Endothelial cell of umbilical vein (primary cell): ENCODE data around the gene SMNDC1. TPM values are rescaled to one million over a fixed set of nuclear protein-coding genes. Genes with fewer than 3 reads are reported as not detected.

Experiments
- BruUV-seq: library from RNA; stranded (reverse); fragments of 400-500 nt; replicated peaks from 2 replicates; lab custom pipeline; 2021; lab: Mats Ljungman, UMichigan
- CTCF ChIA-PET: fragments of 300-600, 350-600 bp; sonication (Branson Sonifier 250); formaldehyde crosslinking; loops from one replicate; lab custom pipeline; 2021; ENCODE audit warnings: antibody characterized with exemption, inconsistent platforms; lab: Charles Lee
- POLR2A ChIA-PET: fragments of 300-600, 350-600 bp; sonication (Branson Sonifier 250); formaldehyde crosslinking; loops from one replicate; lab custom pipeline; 2021; ENCODE audit warnings: antibody characterized with exemption, inconsistent platforms; lab: Charles Lee
- DNase-seq: peaks from one replicate; pipeline ENCODE4 v3.0.0-alpha.2; 2011; ENCODE audit warnings: low read depth, low spot score
- FAIRE-seq: peaks from 2 replicates; lab custom pipeline; 2011; peaks lifted over from hg19 to GRCh38; lab: Jason Lieb, UNC
- H2AFZ ChIP-seq: 2 replicates; pipeline ENCODE4 v1.6.0; 2012; ENCODE audit warnings: low read depth, low read length, control low read depth, inconsistent platforms
- H3K27ac ChIP-seq: 2 replicates; pipeline ENCODE4 v1.5.1; 2011; ENCODE audit warnings: low read depth, mild to moderate bottlenecking, control low read depth, low read length, moderate library complexity; ENCODE audit not compliant: insufficient read depth
- H3K27me3 ChIP-seq, 2 experiments: 2 replicates each; pipeline versions ENCODE4 v1.6.0 to v1.6.1; 2011; ENCODE audit warnings: low read length in 2 of 2, mixed read lengths in 1 of 2; ENCODE audit not compliant: control insufficient read depth in 2 of 2, insufficient read depth in 2 of 2
- H3K36me3 ChIP-seq, 2 experiments: 2 replicates in 1 of 2; 3 replicates in 1 of 2; pipeline ENCODE4 v1.5.1; 2011; ENCODE audit warnings: low read length in 2 of 2, mild to moderate bottlenecking in 1 of 2, moderate library complexity in 1 of 2; ENCODE audit not compliant: control insufficient read depth in 2 of 2, insufficient read depth in 2 of 2; ENCODE audit errors: extremely low read depth in 1 of 2
- H3K4me1 ChIP-seq: 3 replicates; pipeline ENCODE4 v1.5.1; 2011; ENCODE audit warnings: mild to moderate bottlenecking, low read length; ENCODE audit not compliant: control insufficient read depth, insufficient read depth; ENCODE audit errors: extremely low read depth
- H3K4me2 ChIP-seq: 2 replicates; pipeline ENCODE4 v1.6.1; 2011; ENCODE audit warnings: low read length, control low read depth, mixed read lengths; ENCODE audit not compliant: insufficient read depth
- H3K4me3 ChIP-seq, 3 experiments: fragments of 200-600 bp in 1 of 3; sonication (generic), shearing (Covaris generic) in 1 of 3; replicated peaks in 1 of 3; 2 replicates each; pipeline ENCODE4 v1.5.1; 2011 to 2016; ENCODE audit warnings: control low read depth in 3 of 3, low read length in 3 of 3, mild to moderate bottlenecking in 2 of 3, inconsistent platforms in 1 of 3, low read depth in 1 of 3, moderate library complexity in 1 of 3; ENCODE audit not compliant: insufficient read depth in 1 of 3
- H3K79me2 ChIP-seq: 2 replicates; pipeline ENCODE4 v1.6.0; 2012; ENCODE audit warnings: low read length, inconsistent platforms; ENCODE audit not compliant: control insufficient read depth, insufficient read depth
- H3K9ac ChIP-seq: replicated peaks from 2 replicates; pipeline ENCODE3; 2011; ENCODE audit warnings: low read length, control low read depth; ENCODE audit not compliant: insufficient read depth; ENCODE audit errors: extremely low read depth
- H3K9me1 ChIP-seq: replicated peaks from 3 replicates; pipeline ENCODE4 v1.6.0; 2011; ENCODE audit warnings: mild to moderate bottlenecking, low read length; ENCODE audit not compliant: control insufficient read depth, insufficient read depth; ENCODE audit errors: extremely low read depth
- H3K9me3 ChIP-seq: replicated peaks from 2 replicates; pipeline ENCODE4 v1.5.1; 2012; ENCODE audit warnings: low read length, inconsistent platforms; ENCODE audit not compliant: control insufficient read depth, insufficient read depth
- H4K20me1 ChIP-seq: replicated peaks from 2 replicates; pipeline ENCODE3; 2011; ENCODE audit warnings: mild to moderate bottlenecking, low read length; ENCODE audit not compliant: control insufficient read depth, insufficient read depth; ENCODE audit errors: extremely low read depth
- EZH2 ChIP-seq: IDR thresholded peaks from 2 replicates; pipeline ENCODE4 v1.6.1; 2012; ENCODE audit warnings: borderline replicate concordance, low read depth, mild to moderate bottlenecking, moderate library complexity, low read length, inconsistent platforms; ENCODE audit not compliant: severe bottlenecking
- FOS ChIP-seq: IDR thresholded peaks from 2 replicates; pipeline ENCODE4 v1.6.1; 2011; ENCODE audit warnings: mild to moderate bottlenecking, low read length, moderate library complexity, borderline replicate concordance; ENCODE audit not compliant: insufficient read depth
- GATA2 ChIP-seq: IDR thresholded peaks from 2 replicates; pipeline ENCODE4 v1.7.0; 2011; ENCODE audit warnings: low read depth, mild to moderate bottlenecking, moderate library complexity, mixed read lengths, low read length; ENCODE audit not compliant: insufficient read length, insufficient read depth
- JUN ChIP-seq: IDR thresholded peaks from 2 replicates; pipeline ENCODE4 v1.6.1; 2011; ENCODE audit warnings: borderline replicate concordance, low read depth; ENCODE audit not compliant: insufficient read length, insufficient read depth
- MYC ChIP-seq: IDR thresholded peaks from one replicate; pipeline ENCODE4 v1.6.1; 2011; ENCODE audit warnings: mild to moderate bottlenecking, low read depth, low read length
- POLR2A ChIP-seq: IDR thresholded peaks from 2 replicates; pipeline ENCODE4 v1.6.1; 2012; ENCODE audit warnings: low read depth, mild to moderate bottlenecking, control low read depth, low read length
- POLR2AphosphoS5 ChIP-seq: IDR thresholded peaks from 2 replicates; pipeline ENCODE4 v1.6.1; 2012; ENCODE audit warnings: low read depth, mild to moderate bottlenecking, control low read depth, low read length, moderate library complexity; ENCODE audit not compliant: insufficient read depth
- dilution Hi-C: fragments of 300-500 bp; cut with MboI; formaldehyde crosslinking; loops from one replicate; pipeline ENCODE4 v1.15.0; 2019; ENCODE audit warnings: low sequenced_read_pairs; ENCODE audit not compliant: extremely low pct_ligation_motif_present
- intact Hi-C: fragments of 100-400 bp; cut with micrococcal nuclease; formaldehyde crosslinking; loops from one replicate; pipeline ENCODE4 v1.10.0; 2022
- polyA plus RNA-seq, 4 experiments: library from polyadenylated mRNA; depleted of rRNA in 3 of 4; stranded (reverse) in 3 of 4; unstranded in 1 of 4; fragments of >200 nt; gene quantifications; 2 replicates each; pipeline versions ENCODE4 v1.2.1 to v1.2.3, GENCODE V29; 2011 to 2012; ENCODE audit warnings: missing spikeins in 1 of 4
- total RNA-seq: library from RNA; stranded (reverse); gene quantifications from 2 replicates; pipeline ENCODE4 v1.2.3, GENCODE V29; 2021
- TF ChIP-seq, protein P1 (sequence below): IDR thresholded peaks from 2 replicates; pipeline ENCODE4 v1.6.1; 2011; ENCODE audit not compliant: insufficient read depth, insufficient read length
- TF ChIP-seq, protein P2 (sequence below), 2 donors: IDR thresholded peaks; 1 replicate in 1 of 2; 2 replicates in 1 of 2; pipeline ENCODE4 v1.5.1; 2011; ENCODE audit warnings: low read length in 2 of 2, mild to moderate bottlenecking in 2 of 2, moderate library complexity in 2 of 2, control low read depth in 1 of 2, inconsistent platforms in 1 of 2, low read depth in 1 of 2; ENCODE audit not compliant: insufficient read depth in 1 of 2; ENCODE audit errors: extremely low read depth in 1 of 2

Gene SMNDC1
- total and polyA plus RNA-seq, 2 donors (not counting 3 experiments of a cell fraction or from before 2014, with no cell fraction given) = 7.1 to 39.3 TPM

DNA sequence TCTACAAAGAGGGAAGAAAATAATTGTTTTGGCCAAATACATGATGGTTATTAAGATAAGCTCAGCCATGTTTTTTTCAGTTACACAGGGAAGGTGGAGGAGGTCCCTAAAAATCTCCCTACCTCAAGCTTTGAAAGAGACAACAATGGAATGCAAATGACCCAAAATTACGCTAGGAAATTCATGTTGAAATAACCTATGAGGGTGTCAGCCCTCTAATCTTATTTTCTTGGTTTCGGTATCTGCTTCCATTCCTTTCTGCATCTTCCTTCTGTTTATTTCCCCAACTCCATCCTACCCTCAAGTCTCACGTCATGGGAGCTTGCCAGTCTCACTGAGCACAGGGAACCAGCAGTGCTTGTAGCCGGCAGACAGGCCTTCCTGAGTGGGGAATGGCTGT, 40.6 kb upstream of the SMNDC1 start:
- Histone ChIP-seq H3K9me1 (no peaks in the 10 kb centered on the region), H3K27me3 (peaks cover 0 to 5% of the 10 kb centered on the region in 2 experiments), H3K79me2 (no peaks in the 10 kb centered on the region), H3K36me3 (no peaks in the 10 kb centered on the region), H3K9ac (no peak overlapping the region), H3K4me1 (no peaks in the 10 kb centered on the region), H4K20me1 (no peaks in the 10 kb centered on the region), H3K9me3 (no peaks in the 10 kb centered on the region), H2AFZ (no peak overlapping the region), H3K27ac (no peak overlapping the region), H3K4me3 (no peak overlapping the region), H3K4me2 (no peak overlapping the region)
- dilution Hi-C loops (no loop called here), intact Hi-C loops (no loop called here)
- no peak for DNase-seq
- ChIA-PET POLR2A (no interaction called here), CTCF (interaction anchor here (0.5 to 2.0 kb wide), 3 partner anchors 8 to 213 kb away, joined by 3 to 12 read pairs (median 4); no protein-coding TSS in a partner anchor)
- TF ChIP-seq, protein P1, sequence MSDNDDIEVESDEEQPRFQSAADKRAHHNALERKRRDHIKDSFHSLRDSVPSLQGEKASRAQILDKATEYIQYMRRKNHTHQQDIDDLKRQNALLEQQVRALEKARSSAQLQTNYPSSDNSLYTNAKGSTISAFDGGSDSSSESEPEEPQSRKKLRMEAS = no peak
- TF ChIP-seq, protein P2, sequence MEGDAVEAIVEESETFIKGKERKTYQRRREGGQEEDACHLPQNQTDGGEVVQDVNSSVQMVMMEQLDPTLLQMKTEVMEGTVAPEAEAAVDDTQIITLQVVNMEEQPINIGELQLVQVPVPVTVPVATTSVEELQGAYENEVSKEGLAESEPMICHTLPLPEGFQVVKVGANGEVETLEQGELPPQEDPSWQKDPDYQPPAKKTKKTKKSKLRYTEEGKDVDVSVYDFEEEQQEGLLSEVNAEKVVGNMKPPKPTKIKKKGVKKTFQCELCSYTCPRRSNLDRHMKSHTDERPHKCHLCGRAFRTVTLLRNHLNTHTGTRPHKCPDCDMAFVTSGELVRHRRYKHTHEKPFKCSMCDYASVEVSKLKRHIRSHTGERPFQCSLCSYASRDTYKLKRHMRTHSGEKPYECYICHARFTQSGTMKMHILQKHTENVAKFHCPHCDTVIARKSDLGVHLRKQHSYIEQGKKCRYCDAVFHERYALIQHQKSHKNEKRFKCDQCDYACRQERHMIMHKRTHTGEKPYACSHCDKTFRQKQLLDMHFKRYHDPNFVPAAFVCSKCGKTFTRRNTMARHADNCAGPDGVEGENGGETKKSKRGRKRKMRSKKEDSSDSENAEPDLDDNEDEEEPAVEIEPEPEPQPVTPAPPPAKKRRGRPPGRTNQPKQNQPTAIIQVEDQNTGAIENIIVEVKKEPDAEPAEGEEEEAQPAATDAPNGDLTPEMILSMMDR (IDR thresholded peaks at IDR 0.05; ENCODE audit: extremely low read depth in 1 of 2, insufficient read depth in 1 of 2, low read depth in 1 of 2, low read length in 2 of 2) = no peak
- TF ChIP-seq JUN (no peak), MYC (no peak), GATA2 (no peak), FOS (no peak), EZH2 (no peak), POLR2A (no peak), POLR2AphosphoS5 (no peak)
- BruUV-seq = no TSS peak
- FAIRE-seq = no peak
